Head of caudate nucleus (tissue), 42 donors: ENCODE measurements around the gene ATRX.
"Not testable (repeated sequence)": the region's sequence is repeated elsewhere in the genome, so short reads cannot be mapped to it uniquely, and the experiment has no call there.

Source experiments
- DNase-seq, 42 donors: peaks; one replicate each; pipeline versions ENCODE4 v3.0.0 to v3.0.0-alpha.2; 2020 to 2021; ENCODE audit warnings: mixed read lengths in 7 of 42
- intact Hi-C: fragments of 100-400 bp; cut with DNase I; formaldehyde crosslinking; loops from one replicate; pipeline ENCODE4 v1.15.0; 2022

The ATRX gene

GRCh38 chrX:77740376-77740905 lies 45.6 kb downstream of the ATRX start:
- intact Hi-C loops = no loop called here

GRCh38 chrX:77733342-77733741 lies 52.7 kb downstream of the ATRX start:
- DNase-seq = no peak
- intact Hi-C loops = no loop called here

More at GRCh38 chrX:77740376-77740905, 45.6 kb downstream of the ATRX start:
- no peak for DNase-seq

- intact Hi-C loops = no loop called here
- DNase-seq = no peak
These were observed 54.1 kb downstream of the ATRX start for GRCh38 chrX:77731821-77732419.

- intact Hi-C loops, DNase-seq: not testable (repeated sequence)
These were observed 59.9 kb downstream of the ATRX start for GRCh38 chrX:77726095-77726494.

- intact Hi-C loops = no loop called here
These were observed 62.3 kb downstream of the ATRX start for GRCh38 chrX:77723681-77724080.

GRCh38 chrX:77719388-77719787 lies 66.6 kb downstream of the ATRX start:
- no peak for DNase-seq
- intact Hi-C loops = no loop called here

More at GRCh38 chrX:77723681-77724080, 62.3 kb downstream of the ATRX start:
- no peak for DNase-seq

- DNase-seq = no peak
- intact Hi-C loops = no loop called here
These were observed 81.1 kb downstream of the ATRX start for GRCh38 chrX:77704881-77705280.

DNA sequence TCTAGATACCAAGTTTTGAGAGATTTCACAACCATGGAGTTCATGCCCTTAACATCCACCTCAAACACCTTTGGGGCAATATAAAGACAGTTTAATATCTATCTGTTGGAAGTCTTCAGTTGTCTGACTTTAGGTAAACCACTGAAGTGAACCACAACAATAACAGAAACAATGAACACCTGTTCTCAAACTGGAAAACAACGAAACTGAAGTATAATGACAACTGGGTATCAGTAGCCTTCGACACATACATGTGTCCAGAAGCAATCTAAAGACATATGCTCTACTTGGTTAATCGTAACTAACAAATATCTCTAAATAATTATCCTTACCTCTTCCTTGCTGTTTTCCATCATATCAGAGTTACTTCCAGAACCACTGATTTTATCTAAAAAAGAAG lies 87.8 kb downstream of the ATRX start:
- intact Hi-C loops = no loop called here
- DNase-seq = no peak

DNA sequence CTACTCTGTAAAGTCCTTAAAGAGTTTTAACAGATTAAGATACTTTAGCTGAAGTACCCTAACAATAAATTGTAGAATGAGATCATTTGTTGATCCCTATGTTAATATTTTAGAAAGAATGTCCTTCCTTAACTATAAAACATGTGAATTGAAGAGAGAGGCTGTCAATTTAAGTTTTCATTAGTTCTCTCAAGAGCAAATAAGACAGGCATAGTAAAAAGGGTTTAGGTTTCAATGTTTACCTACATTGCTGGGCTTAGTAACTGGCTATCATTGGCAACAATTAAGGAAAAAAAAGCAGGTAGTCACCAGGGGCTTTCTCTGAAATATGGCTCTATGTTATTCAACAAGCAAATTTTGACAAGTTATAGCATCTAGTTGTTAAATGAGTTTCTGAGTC lies 91.5 kb downstream of the ATRX start:
- intact Hi-C loops = no loop called here

GRCh38 chrX:77693594-77693993 lies 92.4 kb downstream of the ATRX start:
- DNase-seq = no peak
- intact Hi-C loops = no loop called here

More for the DNA sequence above, 91.5 kb downstream of the ATRX start:
- no peak for DNase-seq

GRCh38 chrX:77691916-77692315 lies 94.1 kb downstream of the ATRX start:
- intact Hi-C loops = no loop called here
- no peak for DNase-seq

DNA sequence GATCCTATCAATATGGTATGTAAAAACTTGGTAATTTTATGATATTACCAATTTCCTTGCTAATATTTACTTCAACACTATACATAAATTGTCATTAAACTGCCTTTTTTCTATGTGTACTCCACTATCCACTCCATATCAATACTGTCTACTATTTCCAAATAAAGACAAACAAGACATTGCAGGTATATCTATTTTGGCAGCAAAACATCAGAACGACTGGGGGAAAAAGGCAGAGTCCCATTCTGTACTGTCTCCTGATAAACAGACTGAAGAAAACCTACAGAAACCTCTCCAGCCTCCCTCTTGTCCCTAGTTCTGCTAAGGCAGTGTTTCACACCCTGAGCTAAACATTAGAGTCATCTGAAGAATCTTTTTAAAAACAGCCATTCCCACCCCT lies 96.6 kb downstream of the ATRX start:
- DNase-seq = no peak
- intact Hi-C loops = no loop called here

DNA sequence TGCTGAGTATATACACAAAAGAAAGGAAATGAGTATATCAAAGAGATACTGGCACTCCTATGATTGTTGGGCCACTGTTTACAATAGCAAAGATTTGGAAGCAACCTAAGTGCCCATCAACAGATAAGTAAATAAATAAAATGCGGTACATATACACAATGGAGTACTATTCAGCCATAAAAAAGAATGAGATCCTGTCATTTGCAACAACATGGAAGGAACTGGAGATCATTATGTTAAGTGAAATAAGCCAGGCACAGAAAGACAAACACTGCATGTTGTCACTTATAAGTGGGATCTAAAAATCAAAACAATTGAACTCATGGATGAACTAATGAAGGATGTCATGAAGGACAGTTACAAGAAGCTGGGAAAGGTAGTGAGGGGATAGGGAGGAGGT lies 100.3 kb downstream of the ATRX start:
- DNase-seq, intact Hi-C loops: not testable (repeated sequence)

DNA sequence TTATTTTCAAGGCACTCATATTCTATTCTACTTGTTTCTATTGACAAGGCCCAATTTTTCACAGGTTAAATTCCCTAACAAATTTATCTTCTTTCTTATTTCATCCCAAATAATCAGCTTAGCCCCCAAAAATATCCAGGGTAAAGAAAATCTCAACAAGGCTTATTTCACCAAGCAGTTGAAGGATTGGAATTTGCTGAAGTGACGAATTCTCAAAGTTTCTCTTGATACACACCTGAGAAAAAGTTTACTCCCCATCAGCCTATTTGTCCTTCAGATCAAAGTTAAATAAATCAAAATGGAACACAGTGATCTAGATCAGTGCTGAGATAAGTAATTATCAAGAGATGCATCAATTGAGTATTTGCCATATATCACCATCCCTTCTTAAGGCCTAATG lies 106.9 kb downstream of the ATRX start:
- intact Hi-C loops = no loop called here

DNA sequence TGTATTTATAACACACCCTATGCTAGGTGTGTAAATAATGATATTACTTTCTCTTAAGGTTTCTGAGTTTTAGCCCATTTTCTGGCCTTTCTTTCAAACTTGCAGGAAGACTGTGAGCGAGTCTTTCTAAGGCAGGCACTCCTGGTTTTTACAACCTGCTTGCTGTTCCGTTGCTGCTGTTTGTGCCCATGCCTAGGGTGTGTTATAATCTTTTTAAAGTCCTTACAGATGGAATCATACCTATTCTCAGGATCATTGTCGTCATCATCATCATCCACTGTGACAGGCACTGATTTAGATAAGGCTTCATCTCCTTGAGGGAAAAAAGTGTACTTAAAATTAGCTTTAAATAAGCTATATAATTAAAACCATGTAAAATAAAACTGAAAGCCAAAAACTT lies 110.0 kb downstream of the ATRX start:
- no peak for DNase-seq
- intact Hi-C loops = no loop called here

More for the DNA sequence above, 106.9 kb downstream of the ATRX start:
- DNase-seq = no peak

GRCh38 chrX:77668391-77669237 lies 117.4 kb downstream of the ATRX start:
- no peak for DNase-seq
- intact Hi-C loops = no loop called here

DNA sequence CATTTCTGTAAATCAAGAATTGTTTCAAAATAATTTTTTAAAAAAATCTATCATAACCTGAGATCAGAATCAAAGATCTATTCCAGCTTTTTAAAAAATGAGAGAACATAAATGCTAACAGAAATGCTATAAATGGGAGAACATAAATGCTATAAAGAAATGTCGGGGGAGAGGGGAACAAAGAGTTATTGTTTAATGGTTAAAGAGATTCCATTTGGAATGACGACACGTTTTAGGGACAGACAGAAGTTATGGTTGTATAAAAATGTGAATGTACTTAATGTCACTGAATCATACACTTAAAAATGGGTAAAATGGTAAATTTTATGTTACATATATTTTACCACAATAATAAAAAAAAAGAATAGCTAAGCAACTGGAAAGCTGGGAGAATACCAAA lies 127.1 kb downstream of the ATRX start:
- DNase-seq = no peak
- intact Hi-C loops = no loop called here

- intact Hi-C loops = no loop called here
- DNase-seq = no peak
These were observed 133.9 kb downstream of the ATRX start for GRCh38 chrX:77652095-77652494.

- DNase-seq = no peak
- intact Hi-C loops = no loop called here
These were observed 145.3 kb downstream of the ATRX start for GRCh38 chrX:77640702-77641101.

DNA sequence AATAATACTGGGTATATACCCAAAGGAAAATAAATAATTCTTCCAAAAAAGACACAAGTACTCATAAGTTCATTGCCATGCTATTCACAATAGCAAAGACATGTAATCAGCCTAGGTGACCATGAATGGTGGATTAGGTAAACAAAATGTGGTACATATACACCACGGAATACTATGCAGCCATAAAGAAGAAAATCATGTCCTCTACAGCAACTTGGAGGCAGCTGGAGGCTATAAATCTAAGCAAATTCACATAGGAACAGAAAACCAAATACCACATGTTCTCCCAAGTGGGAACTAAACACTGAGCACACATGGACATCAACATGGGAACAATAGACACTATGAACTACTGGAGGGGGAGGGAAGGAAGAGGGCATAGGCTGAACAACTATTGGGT lies 146.2 kb downstream of the ATRX start:
- intact Hi-C loops = no loop called here
- DNase-seq = no peak

DNA sequence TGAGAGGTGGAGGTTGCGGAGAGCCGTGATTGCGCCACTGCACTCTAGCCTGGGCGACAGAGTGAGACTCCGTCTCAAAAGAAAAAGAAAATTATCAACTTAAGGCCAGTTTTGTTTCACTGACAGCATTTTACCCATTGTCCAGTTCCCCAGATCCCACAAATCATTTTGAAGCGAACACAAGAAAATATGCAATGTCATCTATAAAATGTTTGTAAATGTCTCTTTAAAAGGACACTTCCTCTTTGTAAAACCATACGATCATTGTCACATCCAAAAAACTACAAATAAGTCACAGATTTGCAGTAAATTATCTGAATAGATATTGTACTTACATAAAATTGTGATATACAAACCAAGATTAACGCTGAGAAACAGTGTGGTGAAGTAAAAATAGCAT lies 147.6 kb downstream of the ATRX start:
- intact Hi-C loops = no loop called here
- no peak for DNase-seq
